GM08714 (cell line): ENCODE results near the gene BLVRA.
"Not testable (repeated sequence)": the region's sequence is repeated elsewhere in the genome, so short reads cannot be mapped to it uniquely, and the experiment has no call there.

Source experiments
- H3K4me3 ChIP-seq: fragments of 200-500 bp; sonication (Bioruptor generic); 2 replicates; pipeline ENCODE4 v1.5.1; 2014; ENCODE audit warnings: mild to moderate bottlenecking, low read length, inconsistent platforms
- ZNF274 ChIP-seq: IDR thresholded peaks from 2 replicates; pipeline ENCODE4 v1.6.1; 2012; ENCODE audit warnings: mild to moderate bottlenecking, low read depth, low read length

Gene BLVRA

DNA sequence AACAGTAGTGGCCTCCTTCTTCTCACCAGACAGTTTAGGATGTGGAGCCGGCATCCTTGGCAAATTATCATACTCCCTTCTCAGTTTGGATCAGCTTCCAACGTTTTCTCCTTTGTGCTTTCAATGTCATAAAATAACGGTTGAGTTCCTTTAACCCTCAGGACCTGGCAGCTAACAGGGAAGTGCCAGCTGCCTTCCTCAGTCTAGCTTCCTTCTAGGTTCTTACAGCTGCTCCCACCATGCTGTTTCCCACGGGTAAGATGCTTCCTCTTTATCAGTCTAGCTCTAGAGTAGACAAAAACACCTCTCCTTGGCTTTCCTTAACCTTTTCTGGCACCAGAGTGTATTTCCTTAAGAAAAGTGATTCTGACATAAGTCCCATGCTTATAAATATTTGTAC, 33.2 kb downstream of the BLVRA start:
- no peak for TF ChIP-seq ZNF274

DNA sequence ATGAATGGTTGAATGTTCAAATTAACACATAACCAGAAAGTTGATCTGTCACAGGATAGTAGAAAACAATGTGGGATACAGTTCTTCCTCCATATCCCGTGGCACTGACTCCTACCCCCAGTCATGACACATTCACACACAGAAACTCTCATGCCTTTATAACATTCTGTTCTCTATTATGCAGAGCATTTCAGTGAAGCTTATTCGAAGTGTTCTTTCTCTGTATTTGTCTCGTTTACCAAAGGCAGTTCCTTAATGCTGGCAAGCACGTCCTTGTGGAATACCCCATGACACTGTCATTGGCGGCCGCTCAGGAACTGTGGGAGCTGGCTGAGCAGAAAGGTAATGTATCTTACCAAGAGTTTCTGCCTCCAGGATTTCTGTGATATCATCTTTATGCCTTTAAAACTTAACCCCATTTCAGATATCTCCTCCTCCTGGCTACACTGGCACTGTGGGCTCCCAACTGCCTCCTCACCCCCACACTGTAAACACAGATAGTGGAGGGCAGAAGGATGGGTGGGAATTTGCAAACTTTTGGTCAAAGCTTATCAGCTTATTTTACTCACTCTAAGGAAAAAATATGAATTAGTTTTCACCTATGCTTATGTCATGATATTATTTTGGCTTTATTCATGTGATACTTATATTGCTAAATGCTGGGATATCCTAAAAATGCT, 34.1 kb downstream of the BLVRA start:
- H3K4me3 ChIP-seq, result no peak overlapping the region
- TF ChIP-seq ZNF274, result no peak

More for the DNA sequence above, 33.2 kb downstream of the BLVRA start:
- no peak overlapping the region for H3K4me3 ChIP-seq

- H3K4me3 ChIP-seq, result no peak overlapping the region
- no peak for TF ChIP-seq ZNF274
Observed at GRCh38 chr7:43799605-43800004, 41.1 kb downstream of the BLVRA start.

- no peak for TF ChIP-seq ZNF274
- H3K4me3 ChIP-seq, result no peak overlapping the region
Observed at GRCh38 chr7:43803865-43804264, 45.4 kb downstream of the BLVRA start.

- no peak for TF ChIP-seq ZNF274
- H3K4me3 ChIP-seq, result no peak overlapping the region
Observed at GRCh38 chr7:43808410-43808809, 49.9 kb downstream of the BLVRA start.

GRCh38 chr7:43810195-43810941, 51.9 kb downstream of the BLVRA start:
- not testable (repeated sequence) for H3K4me3 ChIP-seq

- H3K4me3 ChIP-seq, result no peak overlapping the region
Observed at GRCh38 chr7:43815373-43815772, 56.9 kb downstream of the BLVRA start.

DNA sequence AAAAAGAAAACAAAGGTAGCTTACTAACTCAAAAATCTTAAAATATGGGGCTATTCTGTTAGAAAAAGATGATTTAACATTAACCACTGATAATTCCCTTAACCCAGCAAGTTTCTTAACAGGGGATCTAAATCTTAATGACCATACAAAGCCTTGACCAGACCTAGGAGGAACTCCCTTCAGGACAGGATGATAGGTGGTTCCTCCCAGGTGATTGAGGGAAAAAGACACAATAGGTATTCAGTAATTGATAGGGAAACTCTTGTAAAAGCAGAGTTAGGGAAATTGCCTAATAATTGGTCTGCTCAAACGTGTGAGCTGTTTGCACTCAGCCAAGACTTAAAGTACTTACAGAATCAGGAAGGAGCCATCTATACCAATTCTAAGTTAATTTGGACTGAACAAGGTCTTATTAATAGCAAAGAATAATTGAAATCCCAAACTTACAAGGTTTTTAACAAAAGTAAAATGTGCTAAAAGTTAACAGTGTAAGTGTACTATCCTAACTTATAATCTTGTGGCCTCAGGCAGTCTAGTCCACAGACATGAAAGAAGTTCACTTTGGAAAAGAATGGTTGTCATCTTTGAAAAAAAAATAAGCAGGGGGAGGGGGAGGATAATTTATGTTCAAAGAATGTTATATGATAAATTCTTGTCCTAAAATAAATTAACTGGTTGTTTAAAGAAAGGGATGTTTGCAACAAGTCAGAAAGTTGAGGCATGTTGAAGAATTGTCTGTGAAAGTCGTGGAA, 57.7 kb downstream of the BLVRA start:
- not testable (repeated sequence) for H3K4me3 ChIP-seq

More at GRCh38 chr7:43815373-43815772, 56.9 kb downstream of the BLVRA start:
- no peak for TF ChIP-seq ZNF274

DNA sequence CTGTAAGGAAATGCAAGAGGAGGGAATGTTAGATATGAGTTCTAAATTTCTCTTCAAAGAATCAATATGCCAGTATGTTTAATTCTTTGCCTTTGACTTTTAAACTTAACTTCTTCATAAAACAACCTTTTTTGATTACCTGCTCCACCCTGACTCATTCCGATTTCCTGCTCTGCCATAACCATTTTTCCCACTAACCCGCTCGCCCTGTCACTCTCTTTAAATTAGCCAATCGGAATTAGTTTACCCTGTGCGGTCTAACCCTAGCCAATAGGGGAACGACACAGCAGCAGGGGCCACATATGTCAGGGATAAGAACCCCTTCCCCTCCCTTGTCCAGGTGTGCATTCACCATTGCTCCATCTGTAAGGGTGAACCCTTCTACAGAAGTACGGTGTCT, 64.9 kb downstream of the BLVRA start:
- H3K4me3 ChIP-seq, result not testable (repeated sequence)

GRCh38 chr7:43823941-43824340, 65.5 kb downstream of the BLVRA start:
- no peak for TF ChIP-seq ZNF274
- no peak overlapping the region for H3K4me3 ChIP-seq

DNA sequence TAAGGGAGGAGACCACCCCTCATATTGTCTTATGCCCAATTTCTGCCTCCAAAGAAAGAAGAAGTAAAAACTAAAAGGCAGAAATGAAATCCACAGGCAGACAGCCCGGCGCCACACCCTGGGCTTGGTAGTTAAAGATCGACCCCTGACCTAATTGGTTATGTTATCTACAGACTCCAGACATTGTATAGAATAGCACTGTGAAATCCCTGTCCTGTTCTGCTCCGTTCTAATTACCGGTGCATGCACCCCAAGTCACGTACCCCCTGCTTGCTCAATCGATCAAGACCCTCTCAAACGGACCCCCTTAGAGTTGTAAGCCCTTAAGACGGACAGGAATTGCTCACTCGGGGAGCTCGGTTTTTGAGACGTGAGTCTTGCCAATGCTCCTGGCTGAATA, 66.0 kb downstream of the BLVRA start:
- H3K4me3 ChIP-seq, result not testable (repeated sequence)

- TF ChIP-seq ZNF274, result no peak
- no peak overlapping the region for H3K4me3 ChIP-seq
Observed at GRCh38 chr7:43824963-43825362, 66.5 kb downstream of the BLVRA start.

- H3K4me3 ChIP-seq, result no peak overlapping the region
- no peak for TF ChIP-seq ZNF274
Observed at GRCh38 chr7:43825391-43825808, 66.9 kb downstream of the BLVRA start.

DNA sequence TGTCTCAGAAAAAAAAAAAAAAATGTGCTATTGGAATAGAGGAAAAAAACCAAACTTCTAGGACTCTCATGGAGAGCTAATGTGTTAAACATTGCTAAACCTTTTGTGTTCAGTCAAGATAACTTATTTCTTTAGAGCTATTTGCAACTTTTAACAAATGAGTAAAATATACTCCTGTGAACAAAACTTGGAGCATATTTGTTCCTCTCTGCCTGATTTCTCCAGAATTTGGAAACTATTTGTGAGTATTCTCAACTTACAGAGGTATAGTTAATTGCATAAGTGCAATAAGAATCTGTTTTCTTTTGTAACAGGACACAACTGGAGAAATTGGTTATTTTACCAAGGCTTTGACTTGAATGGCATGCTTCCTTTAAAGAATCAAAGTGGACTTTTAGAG, 72.4 kb downstream of the BLVRA start:
- H3K4me3 ChIP-seq, result not testable (repeated sequence)

GRCh38 chr7:43834463-43835251, 76.2 kb downstream of the BLVRA start:
- TF ChIP-seq ZNF274, result no peak
- peak overlapping the region; percentile 62; the same call in 1 of the 2 replicates for H3K4me3 ChIP-seq
